ENCODE measurements around the gene PCDHGB3. TPM values are rescaled to one million over a fixed set of nuclear protein-coding genes. Genes with fewer than 3 reads are reported as not detected.
"Not testable (repeated sequence)": the region's sequence is repeated elsewhere in the genome, so short reads cannot be mapped to it uniquely, and the experiment has no call there.

PCDHGB3 gene
- total RNA-seq, 1 donor, result 6.2 TPM

DNA sequence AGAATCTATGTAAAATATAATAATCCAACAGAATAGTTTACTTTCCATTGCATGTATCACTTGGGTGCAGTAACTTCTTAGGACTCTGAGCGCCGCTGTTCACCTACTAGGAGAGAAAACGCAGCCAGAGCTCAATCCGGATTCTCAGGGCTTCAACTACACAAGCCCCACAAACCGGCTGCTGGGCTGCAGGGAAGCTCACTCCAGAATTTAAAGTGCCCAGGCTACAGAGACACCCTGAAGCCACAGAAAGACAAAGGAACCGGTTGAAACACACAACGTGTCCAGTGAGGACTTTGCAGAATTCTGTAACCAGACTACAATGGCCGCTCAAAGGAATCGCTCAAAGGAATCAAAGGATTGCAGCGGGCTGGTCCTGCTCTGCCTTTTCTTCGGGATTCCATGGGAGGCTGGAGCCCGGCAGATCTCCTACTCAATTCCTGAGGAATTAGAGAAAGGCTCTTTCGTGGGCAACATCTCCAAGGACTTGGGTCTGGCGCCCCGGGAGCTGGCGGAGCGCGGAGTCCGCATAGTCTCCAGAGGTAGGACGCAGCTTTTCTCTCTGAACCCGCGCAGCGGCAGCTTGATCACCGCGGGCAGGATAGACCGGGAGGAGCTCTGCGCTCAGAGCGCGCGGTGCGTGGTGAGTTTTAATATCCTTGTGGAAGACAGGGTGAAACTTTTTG lies 43.0 kb downstream of the PCDHGB3 start, which contains the start of gene PCDHGA10:
Gene PCDHGA10, plus strand, starts transcription at position 134 of the 686 bp plus-strand sequence. Its CDS starts 189 bp downstream, at position 323.
- H3K27me3 ChIP-seq (ENCODE audit: insufficient read depth, low read length), result peaks cover 11% of the 10 kb centered on the region
- H2AFZ ChIP-seq (ENCODE audit: low read length), result peak within 1 kb of the TSS; percentile 71
- no peaks in the 10 kb centered on the region for H3K4me1 ChIP-seq (ENCODE audit: insufficient read depth, low read length)
- TF ChIP-seq, protein P1, sequence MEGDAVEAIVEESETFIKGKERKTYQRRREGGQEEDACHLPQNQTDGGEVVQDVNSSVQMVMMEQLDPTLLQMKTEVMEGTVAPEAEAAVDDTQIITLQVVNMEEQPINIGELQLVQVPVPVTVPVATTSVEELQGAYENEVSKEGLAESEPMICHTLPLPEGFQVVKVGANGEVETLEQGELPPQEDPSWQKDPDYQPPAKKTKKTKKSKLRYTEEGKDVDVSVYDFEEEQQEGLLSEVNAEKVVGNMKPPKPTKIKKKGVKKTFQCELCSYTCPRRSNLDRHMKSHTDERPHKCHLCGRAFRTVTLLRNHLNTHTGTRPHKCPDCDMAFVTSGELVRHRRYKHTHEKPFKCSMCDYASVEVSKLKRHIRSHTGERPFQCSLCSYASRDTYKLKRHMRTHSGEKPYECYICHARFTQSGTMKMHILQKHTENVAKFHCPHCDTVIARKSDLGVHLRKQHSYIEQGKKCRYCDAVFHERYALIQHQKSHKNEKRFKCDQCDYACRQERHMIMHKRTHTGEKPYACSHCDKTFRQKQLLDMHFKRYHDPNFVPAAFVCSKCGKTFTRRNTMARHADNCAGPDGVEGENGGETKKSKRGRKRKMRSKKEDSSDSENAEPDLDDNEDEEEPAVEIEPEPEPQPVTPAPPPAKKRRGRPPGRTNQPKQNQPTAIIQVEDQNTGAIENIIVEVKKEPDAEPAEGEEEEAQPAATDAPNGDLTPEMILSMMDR (IDR thresholded peaks at IDR 0.05; ENCODE audit: extremely low read depth, low read depth, low read length), result peak; percentile 79
- peak; percentile 94 for DNase-seq (ENCODE audit: insufficient read length, low spot score, missing footprints)
- H4K20me1 ChIP-seq (ENCODE audit: insufficient read depth, low read length), result no peaks in the 10 kb centered on the region
- H3K36me3 ChIP-seq (ENCODE audit: insufficient read depth, low read length), result no peaks in the 10 kb centered on the region
- H3K27ac ChIP-seq (ENCODE audit: low read depth, low read length), result no peak within 1 kb of the TSS
- H3K79me2 ChIP-seq (ENCODE audit: insufficient read depth, low read length), result no peaks in the 10 kb centered on the region
- peak within 1 kb of the TSS; percentile 68 for H3K4me3 ChIP-seq (ENCODE audit: insufficient read depth, low read length)
- H3K9me3 ChIP-seq (ENCODE audit: low read depth, low read length), result peaks cover 3% of the 10 kb centered on the region
- peak within 1 kb of the TSS; percentile 80 for H3K4me2 ChIP-seq (ENCODE audit: insufficient read depth, low read length)

DNA sequence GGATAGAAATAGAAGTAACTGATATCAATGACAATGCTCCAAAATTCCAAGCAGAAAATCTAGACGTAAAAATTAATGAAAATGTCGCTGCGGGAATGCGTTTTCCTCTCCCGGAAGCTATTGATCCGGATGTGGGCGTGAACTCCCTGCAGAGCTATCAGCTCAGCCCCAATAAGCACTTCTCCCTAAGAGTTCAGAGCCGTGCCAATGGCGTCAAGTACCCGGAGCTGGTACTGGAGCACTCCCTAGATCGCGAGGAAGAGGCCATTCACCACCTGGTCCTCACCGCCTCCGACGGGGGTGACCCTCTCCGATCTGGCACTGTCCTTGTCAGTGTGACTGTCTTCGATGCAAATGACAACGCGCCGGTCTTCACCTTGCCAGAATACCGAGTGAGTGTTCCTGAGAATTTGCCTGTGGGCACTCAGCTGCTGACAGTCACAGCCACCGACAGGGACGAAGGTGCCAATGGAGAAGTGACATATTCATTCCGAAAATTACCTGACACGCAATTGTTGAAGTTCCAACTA lies 43.6 kb downstream of the PCDHGB3 start:
- no peak for DNase-seq (ENCODE audit: insufficient read length, low spot score, missing footprints)
- peak overlapping the region; percentile 71 for H2AFZ ChIP-seq (ENCODE audit: low read length)
- peak overlapping the region; percentile 80 for H3K4me2 ChIP-seq (ENCODE audit: insufficient read depth, low read length)
- H4K20me1 ChIP-seq (ENCODE audit: insufficient read depth, low read length), result no peaks in the 10 kb centered on the region
- H3K4me3 ChIP-seq (ENCODE audit: insufficient read depth, low read length), result peak overlapping the region; percentile 68
- no peaks in the 10 kb centered on the region for H3K4me1 ChIP-seq (ENCODE audit: insufficient read depth, low read length)
- H3K36me3 ChIP-seq (ENCODE audit: insufficient read depth, low read length), result no peaks in the 10 kb centered on the region
- peaks cover 3% of the 10 kb centered on the region for H3K9me3 ChIP-seq (ENCODE audit: low read depth, low read length)
- TF ChIP-seq, protein P1 (IDR thresholded peaks at IDR 0.05; ENCODE audit: extremely low read depth, low read depth, low read length), result no peak
- no peak overlapping the region for H3K27ac ChIP-seq (ENCODE audit: low read depth, low read length)
- H3K27me3 ChIP-seq (ENCODE audit: insufficient read depth, low read length), result peaks cover 11% of the 10 kb centered on the region
- no peaks in the 10 kb centered on the region for H3K79me2 ChIP-seq (ENCODE audit: insufficient read depth, low read length)

DNA sequence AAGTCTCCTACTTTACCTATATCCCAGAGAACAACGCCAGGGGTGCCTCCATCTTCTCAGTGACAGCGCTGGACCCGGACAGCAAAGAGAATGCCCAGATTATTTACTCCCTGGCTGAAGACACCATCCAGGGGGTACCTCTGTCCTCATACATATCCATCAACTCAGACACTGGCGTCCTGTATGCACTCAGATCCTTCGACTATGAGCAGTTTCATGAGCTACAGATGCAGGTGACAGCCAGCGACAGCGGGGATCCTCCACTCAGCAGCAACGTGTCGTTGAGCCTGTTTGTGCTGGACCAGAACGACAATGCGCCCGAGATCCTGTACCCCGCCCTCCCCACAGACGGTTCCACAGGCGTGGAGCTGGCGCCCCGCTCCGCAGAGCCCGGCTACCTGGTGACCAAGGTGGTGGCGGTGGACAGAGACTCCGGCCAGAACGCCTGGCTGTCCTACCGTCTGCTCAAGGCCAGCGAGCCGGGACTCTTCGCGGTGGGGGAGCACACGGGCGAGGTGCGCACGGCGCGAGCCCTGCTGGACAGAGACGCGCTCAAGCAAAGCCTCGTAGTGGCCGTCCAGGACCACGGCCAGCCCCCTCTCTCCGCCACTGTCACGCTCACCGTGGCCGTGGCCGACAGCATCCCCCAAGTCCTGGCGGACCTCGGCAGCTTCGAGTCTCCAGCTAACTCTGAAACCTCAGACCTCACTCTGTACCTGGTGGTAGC lies 44.7 kb downstream of the PCDHGB3 start:
- not testable (repeated sequence) for H3K27me3 ChIP-seq (ENCODE audit: insufficient read depth, low read length); H3K79me2 ChIP-seq (ENCODE audit: insufficient read depth, low read length)

DNA sequence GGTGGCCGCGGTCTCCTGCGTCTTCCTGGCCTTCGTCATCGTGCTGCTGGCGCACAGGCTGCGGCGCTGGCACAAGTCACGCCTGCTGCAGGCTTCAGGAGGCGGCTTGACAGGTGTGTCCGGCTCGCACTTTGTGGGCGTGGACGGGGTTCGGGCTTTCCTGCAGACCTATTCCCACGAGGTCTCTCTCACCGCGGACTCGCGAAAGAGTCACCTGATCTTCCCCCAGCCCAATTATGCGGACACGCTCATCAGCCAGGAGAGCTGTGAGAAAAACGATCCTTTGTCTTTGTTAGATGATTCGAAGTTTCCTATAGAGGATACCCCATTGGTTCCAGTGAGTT lies 45.2 kb downstream of the PCDHGB3 start:
- H3K36me3 ChIP-seq (ENCODE audit: insufficient read depth, low read length); H3K79me2 ChIP-seq (ENCODE audit: insufficient read depth, low read length); H2AFZ ChIP-seq (ENCODE audit: low read length); H3K4me3 ChIP-seq (ENCODE audit: insufficient read depth, low read length); H4K20me1 ChIP-seq (ENCODE audit: insufficient read depth, low read length); H3K4me2 ChIP-seq (ENCODE audit: insufficient read depth, low read length); H3K9me3 ChIP-seq (ENCODE audit: low read depth, low read length); DNase-seq (ENCODE audit: insufficient read length, low spot score, missing footprints); H3K4me1 ChIP-seq (ENCODE audit: insufficient read depth, low read length); H3K27me3 ChIP-seq (ENCODE audit: insufficient read depth, low read length); H3K27ac ChIP-seq (ENCODE audit: low read depth, low read length): not testable (repeated sequence)

More for the DNA sequence above, 44.7 kb downstream of the PCDHGB3 start:
- not testable (repeated sequence) for H3K4me2 ChIP-seq (ENCODE audit: insufficient read depth, low read length); H3K4me3 ChIP-seq (ENCODE audit: insufficient read depth, low read length); H3K36me3 ChIP-seq (ENCODE audit: insufficient read depth, low read length); H3K4me1 ChIP-seq (ENCODE audit: insufficient read depth, low read length); DNase-seq (ENCODE audit: insufficient read length, low spot score, missing footprints); H3K27ac ChIP-seq (ENCODE audit: low read depth, low read length); H3K9me3 ChIP-seq (ENCODE audit: low read depth, low read length); H2AFZ ChIP-seq (ENCODE audit: low read length); H4K20me1 ChIP-seq (ENCODE audit: insufficient read depth, low read length)
